GM12874 (cell line): Measurements from ENCODE around the gene TAF3.

Source experiments
- CTCF ChIP-seq: IDR thresholded peaks from 2 replicates; pipeline ENCODE4 v1.5.1; 2011; ENCODE audit warnings: low read depth, mild to moderate bottlenecking, control low read depth, low read length, moderate library complexity; ENCODE audit not compliant: insufficient read depth

TAF3 gene

GRCh38 chr10:7915923-7916536, 97.7 kb downstream of the TAF3 start:
- TF ChIP-seq CTCF = no peak

- no peak for TF ChIP-seq CTCF
Observed at GRCh38 chr10:7917736-7918135, 99.4 kb downstream of the TAF3 start.

DNA sequence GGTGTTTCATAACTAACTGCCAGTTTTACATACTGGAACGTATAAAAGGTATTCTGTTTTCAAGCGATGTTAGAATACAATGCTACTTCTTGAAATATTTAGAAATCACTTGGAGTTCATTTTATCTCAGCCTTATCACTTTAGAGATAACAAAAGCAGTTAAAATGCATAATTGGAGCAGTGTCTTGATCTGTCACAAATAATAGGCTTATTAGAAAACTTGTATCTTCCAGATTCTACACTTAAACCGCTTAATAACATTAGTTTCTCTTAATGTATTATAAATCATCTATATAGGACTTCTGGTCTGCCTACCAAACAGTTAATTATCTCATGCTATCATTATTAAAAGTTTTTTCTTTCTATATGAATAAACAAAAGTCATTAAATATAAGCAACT, 104.4 kb downstream of the TAF3 start:
- no peak for TF ChIP-seq CTCF

DNA sequence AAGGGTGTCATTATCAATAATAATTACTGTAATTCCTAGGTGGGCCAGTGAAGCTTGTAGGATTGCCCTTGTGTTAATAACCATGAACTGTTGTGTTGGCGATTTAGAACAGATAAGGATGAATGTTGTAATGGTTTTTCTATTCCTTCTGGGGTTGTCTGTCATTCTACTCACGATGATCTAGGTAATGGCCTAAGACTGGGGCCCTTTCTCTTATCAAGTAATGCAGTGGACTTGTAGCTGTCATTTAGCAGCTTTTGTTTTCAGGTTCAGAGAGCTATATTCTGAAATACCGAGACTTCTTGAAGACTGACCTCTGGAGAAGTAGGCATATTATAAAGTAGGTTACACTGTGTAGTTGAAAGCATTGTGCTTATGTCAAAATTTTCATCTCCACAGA, 110.2 kb downstream of the TAF3 start:
- no peak for TF ChIP-seq CTCF

GRCh38 chr10:7932301-7933036, 114.2 kb downstream of the TAF3 start:
- no peak for TF ChIP-seq CTCF

GRCh38 chr10:7933262-7933661, 115.0 kb downstream of the TAF3 start:
- TF ChIP-seq CTCF = no peak

DNA sequence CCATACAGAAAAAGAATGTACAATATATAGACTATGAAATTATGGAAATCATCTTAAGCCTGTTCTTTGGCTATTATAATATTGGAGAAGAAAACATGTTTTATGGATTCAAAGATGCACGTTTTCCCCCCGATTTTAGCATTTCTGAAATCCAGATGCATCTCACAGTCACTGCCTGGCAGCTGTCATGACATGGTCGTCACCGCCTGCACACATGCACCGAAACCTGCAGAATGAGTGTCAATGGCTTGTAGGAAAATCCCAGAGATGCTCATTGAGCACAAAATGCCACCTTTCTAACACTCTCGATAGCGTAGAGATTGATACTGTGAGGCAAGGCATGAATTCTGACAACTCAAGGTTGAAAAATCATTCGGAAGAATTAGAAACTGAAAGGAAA, 115.5 kb downstream of the TAF3 start:
- no peak for TF ChIP-seq CTCF
